Fibroblast of villous mesenchyme (primary cell): ENCODE results near the gene SLC2A9. TPM values are rescaled to one million over a fixed set of nuclear protein-coding genes. Genes with fewer than 3 reads are reported as not detected.
A peak's percentile ranks its signal among the peaks of the same experiment; 100 is the strongest.

Experiments used
- DNase-seq: peaks from one replicate; pipeline ENCODE4 v3.0.0-alpha.2; 2010; ENCODE audit warnings: low read depth
- H3K4me3 ChIP-seq: 2 replicates; pipeline ENCODE4 v1.5.1; 2011; ENCODE audit warnings: low read depth, mild to moderate bottlenecking, low read length
- total RNA-seq: library from RNA; depleted of rRNA; stranded (reverse); fragments of >200 nt; gene quantifications from 2 replicates; pipeline ENCODE4 v1.2.3, GENCODE V29; 2012
- TF ChIP-seq, protein P1 (sequence below): IDR thresholded peaks from 2 replicates; pipeline ENCODE4 v1.5.1; 2012; ENCODE audit warnings: low read depth, mild to moderate bottlenecking, low read length; ENCODE audit not compliant: insufficient read depth

SLC2A9 gene
- total RNA-seq, 1 donor = 0.43 TPM

DNA sequence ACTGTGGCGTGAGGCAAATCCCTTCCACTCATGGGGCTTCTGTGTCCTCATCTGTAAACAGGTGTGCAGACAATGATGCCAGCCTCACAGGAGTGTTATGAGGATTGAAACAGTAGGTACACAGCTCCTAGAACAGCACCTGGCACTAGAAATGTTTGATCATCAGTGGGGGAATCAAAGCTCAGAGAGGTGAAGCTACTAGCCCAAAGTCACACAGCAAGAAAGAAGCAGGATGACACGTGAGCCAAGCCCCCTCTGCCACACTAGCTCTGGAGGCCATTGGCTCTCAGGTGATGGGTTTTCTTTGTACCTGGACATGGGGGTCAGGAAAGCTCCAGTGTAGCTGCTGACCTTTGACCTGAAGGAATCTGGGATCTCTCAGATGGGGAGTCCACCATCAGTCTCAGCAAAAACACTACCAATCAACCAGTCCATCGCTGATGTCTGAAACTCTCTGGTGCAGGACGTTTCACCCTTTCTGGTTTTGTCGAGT lies 13.4 kb upstream of the SLC2A9 start:
- H3K4me3 ChIP-seq = no peak overlapping the region
- TF ChIP-seq, protein P1, sequence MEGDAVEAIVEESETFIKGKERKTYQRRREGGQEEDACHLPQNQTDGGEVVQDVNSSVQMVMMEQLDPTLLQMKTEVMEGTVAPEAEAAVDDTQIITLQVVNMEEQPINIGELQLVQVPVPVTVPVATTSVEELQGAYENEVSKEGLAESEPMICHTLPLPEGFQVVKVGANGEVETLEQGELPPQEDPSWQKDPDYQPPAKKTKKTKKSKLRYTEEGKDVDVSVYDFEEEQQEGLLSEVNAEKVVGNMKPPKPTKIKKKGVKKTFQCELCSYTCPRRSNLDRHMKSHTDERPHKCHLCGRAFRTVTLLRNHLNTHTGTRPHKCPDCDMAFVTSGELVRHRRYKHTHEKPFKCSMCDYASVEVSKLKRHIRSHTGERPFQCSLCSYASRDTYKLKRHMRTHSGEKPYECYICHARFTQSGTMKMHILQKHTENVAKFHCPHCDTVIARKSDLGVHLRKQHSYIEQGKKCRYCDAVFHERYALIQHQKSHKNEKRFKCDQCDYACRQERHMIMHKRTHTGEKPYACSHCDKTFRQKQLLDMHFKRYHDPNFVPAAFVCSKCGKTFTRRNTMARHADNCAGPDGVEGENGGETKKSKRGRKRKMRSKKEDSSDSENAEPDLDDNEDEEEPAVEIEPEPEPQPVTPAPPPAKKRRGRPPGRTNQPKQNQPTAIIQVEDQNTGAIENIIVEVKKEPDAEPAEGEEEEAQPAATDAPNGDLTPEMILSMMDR = no peak
- no peak for DNase-seq

DNA sequence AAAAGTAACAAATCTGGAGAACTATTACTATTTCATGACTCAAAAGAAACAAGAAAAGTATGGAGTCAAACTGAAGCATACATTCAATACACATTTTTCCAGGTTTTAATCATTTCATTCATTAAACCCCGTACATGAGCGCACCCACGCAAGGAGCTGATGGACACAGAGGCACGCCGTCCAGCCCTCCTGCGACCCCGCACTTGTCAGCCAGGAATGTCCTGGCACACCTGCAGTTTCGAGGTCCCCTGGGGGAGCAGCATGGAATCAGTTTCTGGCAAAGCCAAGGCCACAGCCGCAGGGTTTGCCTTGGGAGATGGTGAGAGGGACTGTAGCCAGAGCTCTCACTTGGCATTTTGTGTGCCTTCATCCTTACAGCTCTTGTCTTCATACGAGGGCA lies 12.8 kb upstream of the SLC2A9 start:
- no peak for DNase-seq
- H3K4me3 ChIP-seq = no peak overlapping the region
- TF ChIP-seq, protein P1 = no peak

DNA sequence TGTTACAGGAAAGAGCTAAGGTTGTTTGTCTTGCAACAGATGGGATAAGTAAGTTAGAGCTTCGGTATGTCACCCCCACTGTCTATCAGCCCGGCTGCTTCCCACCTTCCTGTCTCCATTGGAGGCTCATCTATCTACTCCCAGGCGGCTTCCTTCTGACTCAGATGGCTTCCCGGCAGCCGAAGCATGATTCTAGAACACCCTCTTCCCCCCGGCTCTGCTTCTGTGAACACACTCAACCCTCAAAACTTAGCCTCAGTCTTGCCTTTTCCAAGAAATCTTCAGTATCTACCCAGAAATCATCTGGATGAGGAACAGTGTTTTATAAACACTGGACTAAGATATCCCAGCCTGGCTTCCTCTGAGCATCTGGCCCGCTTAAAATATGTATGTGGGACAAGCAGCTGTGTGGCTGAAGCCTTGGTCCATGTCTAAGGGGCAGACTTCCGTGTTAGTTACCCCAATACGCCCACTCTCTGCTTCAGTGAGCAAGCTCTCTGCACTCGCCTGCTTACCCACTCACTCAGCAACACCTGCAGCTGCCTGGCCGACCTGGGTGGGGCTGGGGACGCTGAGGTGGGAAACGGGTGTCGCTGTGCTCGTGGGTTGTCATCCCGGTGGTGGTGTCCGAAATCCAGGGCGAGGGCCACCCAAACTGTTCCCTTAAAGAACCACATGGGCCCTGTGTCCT lies 12.0 kb upstream of the SLC2A9 start:
- DNase-seq = peak; percentile 19
- TF ChIP-seq, protein P1 = no peak
- H3K4me3 ChIP-seq = no peak overlapping the region

DNA sequence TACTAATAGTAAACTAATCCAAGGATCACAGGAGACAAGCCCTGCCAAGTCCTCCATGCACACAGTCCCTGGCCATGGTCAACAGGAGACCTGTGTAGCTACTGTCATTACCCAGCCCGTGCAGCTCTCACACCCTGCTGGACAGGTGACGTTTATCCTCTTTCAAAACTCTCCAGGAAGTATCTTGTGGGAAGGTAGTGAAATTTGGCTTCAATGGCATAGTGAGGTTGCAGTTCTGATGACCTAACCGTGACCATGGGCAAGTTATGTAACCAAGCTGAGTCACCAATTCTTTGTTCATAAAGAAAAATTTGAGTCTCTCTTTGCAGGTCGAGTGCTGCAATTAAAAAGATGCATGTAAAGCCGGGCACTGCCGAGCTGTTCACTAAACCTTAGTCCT lies 11.3 kb upstream of the SLC2A9 start:
- H3K4me3 ChIP-seq = no peak overlapping the region
- peak; percentile 31 for DNase-seq
- TF ChIP-seq, protein P1 = no peak

DNA sequence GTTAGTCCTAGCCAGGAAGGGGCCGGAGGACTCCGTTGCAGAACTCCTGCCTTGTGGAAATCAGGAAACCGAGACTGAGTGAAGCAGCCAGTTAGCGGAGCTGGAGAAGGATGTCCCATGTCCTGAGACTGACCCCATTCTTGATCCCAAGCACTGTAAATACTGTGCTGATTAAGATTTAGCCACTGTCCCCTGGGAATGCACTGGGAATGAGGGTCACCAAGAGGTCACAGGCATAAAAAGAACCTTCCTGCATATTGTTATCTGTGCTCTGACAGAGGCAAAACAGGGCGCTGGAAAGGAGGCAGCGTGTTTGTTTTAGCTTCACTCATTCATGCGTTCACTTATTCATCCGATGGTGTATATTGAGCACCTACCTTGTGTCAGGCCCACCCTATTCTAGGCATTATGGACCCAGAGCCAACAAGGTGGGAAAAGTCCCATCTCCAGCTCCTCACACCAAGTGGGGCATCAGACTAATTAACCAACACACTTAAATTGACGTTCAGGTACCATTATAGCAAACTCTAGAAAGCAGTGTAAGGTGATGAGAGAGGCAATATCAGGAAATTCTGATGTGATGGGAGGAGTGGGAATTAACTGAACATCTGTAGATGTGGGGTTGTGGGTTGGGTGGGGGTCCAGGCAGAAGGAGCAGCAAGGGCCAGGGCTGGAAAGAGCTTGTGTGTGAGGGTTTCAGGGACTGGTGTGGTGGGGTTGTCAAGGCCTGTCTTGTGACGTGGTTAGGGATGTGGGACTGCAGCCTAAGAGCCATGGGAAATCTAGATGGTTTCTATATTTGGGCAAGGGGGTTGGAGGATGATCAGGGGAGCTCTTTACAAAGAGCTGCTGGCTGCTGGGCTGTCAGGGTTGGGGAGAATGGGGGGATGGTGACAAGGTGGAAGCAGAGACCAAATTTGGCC lies 10.6 kb upstream of the SLC2A9 start:
- TF ChIP-seq, protein P1 = no peak
- peak; percentile 11 for DNase-seq
- no peak overlapping the region for H3K4me3 ChIP-seq

DNA sequence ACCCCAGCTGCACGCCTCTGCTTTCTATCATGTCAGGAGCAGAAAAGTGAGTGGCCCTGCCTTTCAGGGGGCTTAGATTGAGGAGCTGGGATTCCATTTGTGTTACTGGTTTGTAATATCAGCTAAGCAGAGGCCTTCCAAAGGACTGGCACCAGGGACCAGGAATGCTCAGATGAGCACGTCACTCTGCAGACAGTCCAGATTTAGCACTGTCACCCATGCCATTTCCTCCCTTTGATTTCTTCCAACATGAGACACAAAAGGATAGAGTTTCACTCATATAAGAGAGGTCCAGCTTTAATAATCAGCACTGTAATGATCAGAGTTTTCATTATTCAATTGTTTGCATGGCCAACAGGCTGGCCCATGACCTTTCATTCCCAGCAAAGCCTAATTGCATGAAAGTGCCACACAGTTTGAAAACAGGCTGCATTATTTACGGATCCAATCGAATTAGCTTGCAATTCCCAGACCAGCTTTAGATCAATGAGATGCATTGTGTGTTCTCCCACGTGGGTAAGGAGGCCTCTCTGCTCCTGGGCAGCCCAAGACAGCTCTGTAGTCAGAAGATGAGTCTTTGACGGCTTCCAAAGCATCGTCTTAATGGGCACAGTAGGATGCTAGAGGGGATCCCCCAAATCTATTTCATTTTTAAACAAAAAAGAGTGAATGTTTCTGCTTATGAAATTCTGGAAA lies 9.8 kb upstream of the SLC2A9 start:
- no peak for DNase-seq
- no peak overlapping the region for H3K4me3 ChIP-seq
- TF ChIP-seq, protein P1 = no peak
